Measurements from ENCODE around the gene C3. TPM values are rescaled to one million over a fixed set of nuclear protein-coding genes. Genes with fewer than 3 reads are reported as not detected.

Gene C3
- total RNA-seq, 1 donor, result 93.5 TPM

- no peak for DNase-seq (ENCODE audit: low read depth)
- no peak for TF ChIP-seq CTCF (IDR thresholded peaks at IDR 0.05; ENCODE audit: insufficient read depth, low read length)
- no peak overlapping the region for H3K4me3 ChIP-seq (ENCODE audit: low read depth, low read length)
Observed at GRCh38 chr19:6697291-6697690, 23.2 kb downstream of the C3 start.

- no peak for DNase-seq (ENCODE audit: low read depth)
- H3K4me3 ChIP-seq (ENCODE audit: low read depth, low read length), result no peak overlapping the region
- no peak for TF ChIP-seq CTCF (IDR thresholded peaks at IDR 0.05; ENCODE audit: insufficient read depth, low read length)
Observed at GRCh38 chr19:6696239-6696820, 24.1 kb downstream of the C3 start.

GRCh38 chr19:6694147-6694815 lies 26.2 kb downstream of the C3 start:
- no peak overlapping the region for H3K4me3 ChIP-seq (ENCODE audit: low read depth, low read length)
- TF ChIP-seq CTCF (IDR thresholded peaks at IDR 0.05; ENCODE audit: insufficient read depth, low read length), result no peak
- DNase-seq (ENCODE audit: low read depth), result no peak

GRCh38 chr19:6693681-6694080 lies 26.8 kb downstream of the C3 start:
- DNase-seq (ENCODE audit: low read depth), result no peak
- no peak overlapping the region for H3K4me3 ChIP-seq (ENCODE audit: low read depth, low read length)
- no peak for TF ChIP-seq CTCF (IDR thresholded peaks at IDR 0.05; ENCODE audit: insufficient read depth, low read length)

- H3K4me3 ChIP-seq (ENCODE audit: low read depth, low read length), result no peak overlapping the region
- no peak for DNase-seq (ENCODE audit: low read depth)
- no peak for TF ChIP-seq CTCF (IDR thresholded peaks at IDR 0.05; ENCODE audit: insufficient read depth, low read length)
Observed at GRCh38 chr19:6693056-6693471, 27.4 kb downstream of the C3 start.

GRCh38 chr19:6692027-6692426 lies 28.4 kb downstream of the C3 start:
- H3K4me3 ChIP-seq (ENCODE audit: low read depth, low read length), result no peak overlapping the region
- TF ChIP-seq CTCF (IDR thresholded peaks at IDR 0.05; ENCODE audit: insufficient read depth, low read length), result no peak
- DNase-seq (ENCODE audit: low read depth), result no peak

Data from fibroblast of the aortic adventitia (primary cell).